Breast epithelium (tissue), 3 donors: Measurements from ENCODE around the gene SNX9.

Experiments used
- POLR2A ChIP-seq: fragments of 450-650 bp; IDR thresholded peaks from one replicate; pipeline ENCODE4 v1.6.1; 2016; ENCODE audit warnings: antibody characterized with exemption, mild to moderate bottlenecking, moderate library complexity
- POLR2AphosphoS5 ChIP-seq, 3 donors: sonication (generic); formaldehyde crosslinking; IDR thresholded peaks; one replicate each; pipeline ENCODE4 v1.6.1; 2017; ENCODE audit warnings: antibody characterized with exemption in 3 of 3
- TF ChIP-seq, protein P1 (sequence below), 3 donors: fragments of 450-650 bp; IDR thresholded peaks; one replicate each; pipeline ENCODE4 v1.5.1; 2016 to 2017; ENCODE audit warnings: antibody characterized with exemption in 3 of 3, mild to moderate bottlenecking in 3 of 3, moderate library complexity in 3 of 3

DNA sequence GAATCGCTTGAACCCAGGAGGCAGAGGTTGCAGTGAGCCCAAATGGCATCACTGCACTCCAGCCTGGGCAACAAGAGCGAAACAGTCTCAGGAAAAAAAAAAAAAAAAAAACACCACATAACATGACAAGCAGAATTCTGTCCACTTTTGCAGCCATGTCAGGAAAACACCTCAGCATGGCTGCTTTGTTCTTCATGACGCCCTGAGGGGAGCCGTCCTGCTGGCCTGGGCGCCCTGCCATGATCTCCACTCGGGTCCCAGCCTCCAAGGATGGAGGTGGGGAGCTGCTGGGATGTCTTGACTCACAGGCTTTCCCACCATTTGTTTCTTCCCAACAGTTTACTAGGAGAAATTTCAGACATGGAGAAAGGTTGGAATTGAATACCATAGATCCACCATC is 42.2 kb downstream of the SNX9 start:
- TF ChIP-seq, protein P1, sequence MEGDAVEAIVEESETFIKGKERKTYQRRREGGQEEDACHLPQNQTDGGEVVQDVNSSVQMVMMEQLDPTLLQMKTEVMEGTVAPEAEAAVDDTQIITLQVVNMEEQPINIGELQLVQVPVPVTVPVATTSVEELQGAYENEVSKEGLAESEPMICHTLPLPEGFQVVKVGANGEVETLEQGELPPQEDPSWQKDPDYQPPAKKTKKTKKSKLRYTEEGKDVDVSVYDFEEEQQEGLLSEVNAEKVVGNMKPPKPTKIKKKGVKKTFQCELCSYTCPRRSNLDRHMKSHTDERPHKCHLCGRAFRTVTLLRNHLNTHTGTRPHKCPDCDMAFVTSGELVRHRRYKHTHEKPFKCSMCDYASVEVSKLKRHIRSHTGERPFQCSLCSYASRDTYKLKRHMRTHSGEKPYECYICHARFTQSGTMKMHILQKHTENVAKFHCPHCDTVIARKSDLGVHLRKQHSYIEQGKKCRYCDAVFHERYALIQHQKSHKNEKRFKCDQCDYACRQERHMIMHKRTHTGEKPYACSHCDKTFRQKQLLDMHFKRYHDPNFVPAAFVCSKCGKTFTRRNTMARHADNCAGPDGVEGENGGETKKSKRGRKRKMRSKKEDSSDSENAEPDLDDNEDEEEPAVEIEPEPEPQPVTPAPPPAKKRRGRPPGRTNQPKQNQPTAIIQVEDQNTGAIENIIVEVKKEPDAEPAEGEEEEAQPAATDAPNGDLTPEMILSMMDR (IDR thresholded peaks at IDR 0.05): no peak
- TF ChIP-seq POLR2A: no peak
- TF ChIP-seq POLR2AphosphoS5 (IDR thresholded peaks at IDR 0.05): no peak
